ENCODE measurements around the gene ZNF236. TPM values are rescaled to one million over a fixed set of nuclear protein-coding genes. Genes with fewer than 3 reads are reported as not detected.

Gene ZNF236
- total RNA-seq, 1 experiment from 2014 or later = 22.2 TPM

- intact Hi-C loops (cut with micrococcal nuclease; ENCODE audit: unreplicated experiment) = no loop called here
- Mint-ChIP-seq H3K27me3 (ENCODE audit: unreplicated experiment) (peaks cover 24% of the 10 kb centered on the region), H3K4me1 (ENCODE audit: low read depth, unreplicated experiment) (no peaks in the 10 kb centered on the region), H3K4me3 (ENCODE audit: low read depth, unreplicated experiment) (no peak overlapping the region), H3K36me3 (ENCODE audit: insufficient read depth, unreplicated experiment) (no peaks in the 10 kb centered on the region), H3K27ac (ENCODE audit: unreplicated experiment) (no peak overlapping the region), H3K9me3 (ENCODE audit: low read depth, unreplicated experiment) (no peaks in the 10 kb centered on the region)
- no peak for DNase-seq
- CTCF ChIA-PET = interaction anchor here (0.6 kb wide), 1 partner anchor 148 kb away, joined by 4 read pairs; no protein-coding TSS in a partner anchor
- BruUV-seq (replicated peaks) = no TSS peak
- TF ChIP-seq, protein P1, sequence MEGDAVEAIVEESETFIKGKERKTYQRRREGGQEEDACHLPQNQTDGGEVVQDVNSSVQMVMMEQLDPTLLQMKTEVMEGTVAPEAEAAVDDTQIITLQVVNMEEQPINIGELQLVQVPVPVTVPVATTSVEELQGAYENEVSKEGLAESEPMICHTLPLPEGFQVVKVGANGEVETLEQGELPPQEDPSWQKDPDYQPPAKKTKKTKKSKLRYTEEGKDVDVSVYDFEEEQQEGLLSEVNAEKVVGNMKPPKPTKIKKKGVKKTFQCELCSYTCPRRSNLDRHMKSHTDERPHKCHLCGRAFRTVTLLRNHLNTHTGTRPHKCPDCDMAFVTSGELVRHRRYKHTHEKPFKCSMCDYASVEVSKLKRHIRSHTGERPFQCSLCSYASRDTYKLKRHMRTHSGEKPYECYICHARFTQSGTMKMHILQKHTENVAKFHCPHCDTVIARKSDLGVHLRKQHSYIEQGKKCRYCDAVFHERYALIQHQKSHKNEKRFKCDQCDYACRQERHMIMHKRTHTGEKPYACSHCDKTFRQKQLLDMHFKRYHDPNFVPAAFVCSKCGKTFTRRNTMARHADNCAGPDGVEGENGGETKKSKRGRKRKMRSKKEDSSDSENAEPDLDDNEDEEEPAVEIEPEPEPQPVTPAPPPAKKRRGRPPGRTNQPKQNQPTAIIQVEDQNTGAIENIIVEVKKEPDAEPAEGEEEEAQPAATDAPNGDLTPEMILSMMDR (IDR thresholded peaks at IDR 0.05; ENCODE audit: unreplicated experiment) = no peak
Observed at GRCh38 chr18:76967721-76968472, 145.5 kb downstream of the ZNF236 start.

GRCh38 chr18:76970770-76971559, 148.6 kb downstream of the ZNF236 start:
- H3K4me3 Mint-ChIP-seq (ENCODE audit: low read depth, unreplicated experiment) = no peak overlapping the region
- H3K4me1 Mint-ChIP-seq (ENCODE audit: low read depth, unreplicated experiment) = no peaks in the 10 kb centered on the region
- intact Hi-C loops (cut with micrococcal nuclease; ENCODE audit: unreplicated experiment) = no loop called here
- no peaks in the 10 kb centered on the region for H3K36me3 Mint-ChIP-seq (ENCODE audit: insufficient read depth, unreplicated experiment)
- no TSS peak for BruUV-seq (replicated peaks)
- CTCF ChIA-PET = interaction anchor here (0.8 kb wide), 1 partner anchor 10 kb away, joined by 3 read pairs; no protein-coding TSS in a partner anchor
- no peaks in the 10 kb centered on the region for H3K9me3 Mint-ChIP-seq (ENCODE audit: low read depth, unreplicated experiment)
- no peak for DNase-seq
- H3K27ac Mint-ChIP-seq (ENCODE audit: unreplicated experiment) = no peak overlapping the region
- peaks cover 35% of the 10 kb centered on the region for H3K27me3 Mint-ChIP-seq (ENCODE audit: unreplicated experiment)
- TF ChIP-seq, protein P1 (IDR thresholded peaks at IDR 0.05; ENCODE audit: unreplicated experiment) = no peak

DNA sequence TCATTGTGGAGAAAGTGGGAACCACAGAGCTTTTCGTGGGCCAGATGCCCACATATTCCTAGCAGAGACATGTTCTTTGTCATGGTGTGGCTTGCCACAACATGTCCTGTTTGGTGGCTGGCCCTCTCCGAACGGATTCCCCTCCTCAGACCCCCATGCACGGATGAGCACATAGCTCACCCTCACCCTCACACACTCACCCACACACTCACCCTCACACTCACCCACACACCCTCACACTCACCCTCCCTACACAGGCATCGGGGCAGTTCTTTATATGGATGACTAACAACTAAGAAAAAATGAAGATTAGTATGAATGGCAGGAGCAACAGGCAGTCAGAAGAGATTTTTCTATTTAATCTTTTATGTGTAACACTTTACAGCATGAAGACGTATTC, 149.9 kb downstream of the ZNF236 start:
- DNase-seq = no peak
- Mint-ChIP-seq H3K27ac (ENCODE audit: unreplicated experiment) (no peak overlapping the region), H3K36me3 (ENCODE audit: insufficient read depth, unreplicated experiment) (no peaks in the 10 kb centered on the region)

DNA sequence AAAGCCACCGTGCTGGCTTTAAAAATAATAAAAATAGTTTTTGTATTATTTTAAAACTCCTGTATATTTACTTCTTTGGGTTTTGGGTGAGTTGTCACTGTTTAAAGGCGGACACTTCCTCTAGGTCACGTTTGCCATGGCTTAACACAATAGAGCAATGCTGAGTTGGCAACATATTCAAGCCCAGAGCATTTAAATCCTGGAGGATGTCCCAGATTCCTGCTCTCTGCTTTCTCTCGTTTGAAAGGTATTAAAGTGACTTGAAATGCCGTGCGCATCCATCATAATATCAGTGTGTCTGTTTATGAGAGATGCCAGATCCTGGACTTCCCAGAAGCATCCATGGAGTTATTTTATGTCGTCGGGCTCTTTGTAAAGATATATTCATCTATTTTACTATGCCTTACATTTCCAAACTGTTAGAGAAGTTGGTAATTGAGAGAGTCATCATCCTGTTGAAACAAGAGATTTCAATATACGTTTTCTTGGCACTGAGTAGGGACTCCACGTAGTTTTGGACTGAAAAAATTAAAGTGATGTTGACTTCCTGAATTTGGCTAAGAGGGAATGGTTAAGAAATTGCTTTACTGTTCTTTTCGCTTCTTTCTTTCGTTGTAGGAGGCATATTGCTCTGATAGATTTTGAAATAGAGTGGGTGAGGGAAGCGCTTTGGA, 150.6 kb downstream of the ZNF236 start:
- Mint-ChIP-seq H3K27me3 (ENCODE audit: unreplicated experiment) (peaks cover 51% of the 10 kb centered on the region), H3K27ac (ENCODE audit: unreplicated experiment) (no peak overlapping the region), H3K36me3 (ENCODE audit: insufficient read depth, unreplicated experiment) (no peaks in the 10 kb centered on the region), H3K4me1 (ENCODE audit: low read depth, unreplicated experiment) (peaks cover 7% of the 10 kb centered on the region), H3K9me3 (ENCODE audit: low read depth, unreplicated experiment) (no peaks in the 10 kb centered on the region), H3K4me3 (ENCODE audit: low read depth, unreplicated experiment) (no peak overlapping the region)
- intact Hi-C loops (cut with micrococcal nuclease; ENCODE audit: unreplicated experiment) = no loop called here
- TF ChIP-seq, protein P1 (IDR thresholded peaks at IDR 0.05; ENCODE audit: unreplicated experiment) = no peak
- CTCF ChIA-PET = interaction anchor here (1.1 kb wide), 1 partner anchor 10 kb away, joined by 5 read pairs; no protein-coding TSS in a partner anchor
- no peak for DNase-seq
- no TSS peak for BruUV-seq (replicated peaks)

More for the DNA sequence above, 149.9 kb downstream of the ZNF236 start:
- no TSS peak for BruUV-seq (replicated peaks)
- no peak overlapping the region for H3K4me3 Mint-ChIP-seq (ENCODE audit: low read depth, unreplicated experiment)
- TF ChIP-seq, protein P1 (IDR thresholded peaks at IDR 0.05; ENCODE audit: unreplicated experiment) = no peak
- intact Hi-C loops (cut with micrococcal nuclease; ENCODE audit: unreplicated experiment) = no loop called here
- H3K9me3 Mint-ChIP-seq (ENCODE audit: low read depth, unreplicated experiment) = no peaks in the 10 kb centered on the region
- peaks cover 6% of the 10 kb centered on the region for H3K4me1 Mint-ChIP-seq (ENCODE audit: low read depth, unreplicated experiment)
- H3K27me3 Mint-ChIP-seq (ENCODE audit: unreplicated experiment) = peaks cover 48% of the 10 kb centered on the region
- CTCF ChIA-PET = interaction anchor here (1.1 kb wide), 1 partner anchor 10 kb away, joined by 5 read pairs; no protein-coding TSS in a partner anchor

Data from Calu3 (cell line).